KG1 (cell line): Measurements from ENCODE around the gene SLC19A3.
"Not testable (repeated sequence)": the region's sequence is repeated elsewhere in the genome, so short reads cannot be mapped to it uniquely, and the experiment has no call there.

Source experiments
- DNase-seq: peaks from one replicate; lab custom pipeline; 2025; lab: John Stamatoyannopoulos, UW

Gene SLC19A3

GRCh38 chr2:227717687-227718567, at the start of gene SLC19A3:
Gene SLC19A3, minus strand, starts transcription at chr2:227718028. Its CDS starts 15,710 bp downstream, at chr2:227702318.
- DNase-seq, result no peak

GRCh38 chr2:227766373-227766883, 48.6 kb upstream of the SLC19A3 start:
- DNase-seq, result peak; percentile 12

DNA sequence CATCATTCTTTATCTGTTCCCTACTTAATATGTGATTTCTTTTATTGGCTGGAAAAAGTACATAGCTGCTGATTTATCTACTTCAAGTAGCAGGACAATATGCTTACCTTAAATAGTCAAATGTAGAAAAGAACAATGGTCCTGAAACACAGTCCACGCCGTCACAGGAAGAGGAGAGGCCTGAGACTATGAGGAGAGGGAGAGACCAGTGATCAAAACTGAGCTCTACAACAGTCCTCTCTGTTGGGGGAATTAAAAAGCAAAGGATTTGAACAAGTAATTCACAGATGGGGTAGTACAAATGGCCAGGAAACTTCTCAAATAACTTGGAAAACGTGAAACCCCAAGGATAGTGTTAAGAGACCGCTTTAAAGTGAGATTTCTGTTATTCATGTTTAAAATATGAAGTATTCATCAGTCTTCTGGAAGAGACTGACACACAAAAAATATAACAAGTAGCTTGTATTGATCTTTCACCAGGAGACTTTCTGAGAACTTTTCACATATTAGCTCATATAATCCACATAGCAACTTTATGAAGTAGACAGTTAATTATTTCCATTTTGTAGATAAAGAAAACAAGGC, 48.1 kb upstream of the SLC19A3 start:
- DNase-seq, result no peak

GRCh38 chr2:227761740-227762476, 44.1 kb upstream of the SLC19A3 start:
- DNase-seq, result no peak

DNA sequence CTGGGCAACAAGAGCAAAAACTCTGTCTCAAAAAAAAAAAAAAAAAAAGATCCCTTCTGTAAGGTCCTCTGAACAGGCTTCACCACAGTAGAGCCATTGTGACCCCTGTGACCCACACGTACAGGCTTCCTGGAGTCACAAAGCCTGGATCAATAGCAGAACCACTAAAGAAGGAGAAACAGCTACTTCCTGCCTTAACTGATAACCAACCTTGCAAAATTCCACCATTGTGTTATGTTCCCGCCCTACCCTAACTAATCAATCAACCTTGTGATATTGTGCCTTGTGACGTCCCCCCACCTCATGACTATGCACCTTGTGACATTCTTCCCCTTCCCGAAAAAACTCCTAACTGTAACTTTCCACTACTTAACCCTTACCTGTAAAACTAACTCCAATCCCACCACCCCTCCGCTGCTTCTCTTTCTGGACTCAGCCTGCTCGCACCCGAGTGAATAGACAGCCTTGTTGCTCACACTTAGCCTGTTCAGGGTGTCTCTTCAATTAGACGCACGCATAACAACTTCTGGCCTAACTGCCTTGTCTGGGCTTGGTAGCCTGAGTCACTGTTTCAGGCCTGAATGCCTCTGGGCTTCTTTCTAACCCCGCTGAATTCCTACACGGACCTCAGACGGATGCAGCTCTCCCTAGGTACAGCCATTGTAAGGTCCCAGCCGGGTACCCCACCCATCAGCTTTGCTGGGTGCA, 41.7 kb upstream of the SLC19A3 start:
- no peak for DNase-seq

DNA sequence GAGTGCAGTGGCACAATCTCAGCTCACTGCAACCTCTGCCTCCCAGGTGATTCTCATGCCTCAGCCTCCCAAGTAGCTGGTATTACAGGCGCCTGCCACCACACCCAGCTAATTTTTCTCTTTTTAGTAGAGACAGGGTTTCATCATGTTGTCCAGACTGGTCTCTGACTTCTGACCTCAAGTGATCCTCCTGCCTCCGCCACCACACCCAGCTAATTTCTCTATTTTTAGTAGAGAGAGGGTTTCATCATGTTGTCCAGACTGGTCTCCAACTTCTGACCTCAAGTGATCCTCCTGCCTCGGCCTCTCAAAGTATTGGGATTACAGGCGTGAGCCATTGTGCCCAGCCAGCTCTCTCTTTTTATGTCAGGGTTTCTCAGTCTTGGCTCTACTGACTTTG, 38.4 kb upstream of the SLC19A3 start:
- not testable (repeated sequence) for DNase-seq

GRCh38 chr2:227748079-227748478, 30.3 kb upstream of the SLC19A3 start:
- DNase-seq, result no peak

DNA sequence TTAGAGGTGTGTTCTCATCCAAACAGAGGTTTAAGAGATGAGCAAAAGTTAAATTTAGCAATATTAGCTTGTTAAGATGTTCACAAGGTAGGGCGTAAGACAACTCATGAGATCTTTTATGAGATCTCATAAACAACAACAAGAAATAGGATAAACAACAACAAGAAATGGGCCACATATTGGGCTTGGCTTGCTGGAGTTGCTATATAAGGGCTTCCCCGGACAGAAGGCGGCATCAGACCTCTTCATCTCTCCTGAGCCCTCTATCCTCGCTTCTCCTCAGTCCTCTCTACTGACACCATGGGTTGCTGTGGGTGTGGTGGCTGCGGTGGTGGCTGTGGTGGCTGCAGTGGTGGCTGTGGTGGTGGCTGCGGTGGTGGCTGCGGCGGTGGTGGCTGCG, 27.8 kb upstream of the SLC19A3 start, which contains the start of gene SCYGR8:
SCYGR8 (plus strand) TSS at position 301 of the 400 bp plus-strand sequence; CDS start at position 301, 0 bp downstream.
- no peak for DNase-seq

GRCh38 chr2:227740705-227741104, 22.9 kb upstream of the SLC19A3 start:
- not testable (repeated sequence) for DNase-seq

DNA sequence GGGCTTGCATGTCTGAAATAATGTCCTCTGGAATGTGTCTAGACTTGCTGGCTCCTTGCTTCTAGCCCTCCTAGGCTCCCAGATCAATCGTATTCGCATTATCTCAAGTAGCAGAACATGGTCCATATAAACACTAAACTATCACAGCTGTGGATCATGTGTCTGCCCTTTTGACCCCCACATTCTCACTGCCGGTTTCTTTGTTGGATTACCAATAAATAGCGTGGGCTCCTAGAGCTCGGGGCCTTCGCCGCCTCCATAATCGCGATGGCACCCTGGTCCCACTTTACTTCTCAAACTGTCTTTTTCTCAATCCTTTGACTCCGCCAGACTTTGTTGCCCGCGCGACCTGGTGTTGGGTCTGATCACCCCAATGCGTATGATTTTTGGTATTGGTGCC, 21.5 kb upstream of the SLC19A3 start:
- DNase-seq, result no peak

GRCh38 chr2:227728035-227728434, 10.2 kb upstream of the SLC19A3 start, which contains the start of gene SCYGR7:
Gene SCYGR7, plus strand, starts transcription at chr2:227728335. Its CDS starts 0 bp downstream, at chr2:227728335.
- no peak for DNase-seq

- no peak for DNase-seq
Observed at GRCh38 chr2:227724394-227725039, 6.7 kb upstream of the SLC19A3 start, which contains the start of gene SCYGR6. Gene SCYGR6, minus strand, starts transcription at chr2:227724757. Its CDS starts 0 bp downstream, at chr2:227724757.

DNA sequence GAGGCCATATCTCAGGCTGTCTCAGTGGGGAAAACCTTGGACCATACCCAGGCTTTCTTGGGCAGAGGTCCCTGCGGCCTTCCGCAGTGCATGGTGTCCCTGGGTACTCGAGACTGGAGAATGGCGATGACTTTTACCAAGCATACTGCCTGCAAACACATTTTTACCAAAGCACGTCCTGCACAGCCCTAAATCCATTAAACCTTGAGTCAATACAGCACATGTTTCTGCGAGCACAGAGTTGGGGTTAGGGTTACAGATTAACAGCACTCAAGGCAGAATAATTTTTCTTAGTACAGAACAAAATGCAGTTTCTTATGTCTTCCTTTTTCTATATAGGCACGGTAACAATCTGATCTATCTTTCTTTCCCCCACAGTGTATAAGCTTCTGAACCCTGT, 5.0 kb upstream of the SLC19A3 start:
- DNase-seq, result not testable (repeated sequence)

- no peak for DNase-seq
Observed at GRCh38 chr2:227720680-227721079, 2.9 kb upstream of the SLC19A3 start.

DNA sequence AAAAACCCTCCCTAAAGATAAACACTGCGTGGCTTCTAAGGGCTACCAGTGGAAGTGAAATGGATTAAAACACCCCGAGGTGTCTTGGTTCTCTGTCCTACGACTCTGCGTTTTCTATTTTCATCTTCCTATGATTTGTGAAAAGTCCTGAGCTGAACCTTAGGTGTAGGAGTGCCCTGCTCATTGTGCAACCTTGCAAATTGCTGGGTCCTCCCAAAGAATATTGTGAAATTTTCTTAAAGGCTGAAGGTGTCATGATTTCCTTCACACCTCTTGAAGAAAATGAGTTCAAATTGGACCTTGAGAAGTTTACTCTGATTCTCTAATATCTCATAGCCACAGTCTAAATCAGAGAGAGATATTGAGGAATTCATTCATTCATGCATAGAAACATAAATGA, 1.8 kb upstream of the SLC19A3 start:
- DNase-seq, result no peak

DNA sequence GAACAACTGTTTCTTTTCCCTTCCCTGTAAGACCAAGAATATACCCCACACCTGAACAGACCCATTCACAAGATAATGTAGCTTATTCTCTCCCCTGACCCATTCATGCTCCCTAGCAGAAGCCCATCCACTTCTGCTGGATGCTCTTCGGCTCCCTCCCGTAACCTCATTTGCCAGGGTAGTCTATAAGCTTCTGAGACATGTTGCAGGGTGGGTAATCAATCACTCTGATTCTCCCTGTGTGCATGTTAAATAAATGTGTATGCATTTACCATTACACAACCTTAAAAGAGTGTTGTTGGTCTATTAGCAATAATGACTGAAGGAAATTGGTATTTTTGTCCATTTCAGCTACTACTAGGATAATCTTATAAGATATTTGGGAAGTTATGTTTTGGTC, 1.3 kb downstream of the SLC19A3 start:
- no peak for DNase-seq

DNA sequence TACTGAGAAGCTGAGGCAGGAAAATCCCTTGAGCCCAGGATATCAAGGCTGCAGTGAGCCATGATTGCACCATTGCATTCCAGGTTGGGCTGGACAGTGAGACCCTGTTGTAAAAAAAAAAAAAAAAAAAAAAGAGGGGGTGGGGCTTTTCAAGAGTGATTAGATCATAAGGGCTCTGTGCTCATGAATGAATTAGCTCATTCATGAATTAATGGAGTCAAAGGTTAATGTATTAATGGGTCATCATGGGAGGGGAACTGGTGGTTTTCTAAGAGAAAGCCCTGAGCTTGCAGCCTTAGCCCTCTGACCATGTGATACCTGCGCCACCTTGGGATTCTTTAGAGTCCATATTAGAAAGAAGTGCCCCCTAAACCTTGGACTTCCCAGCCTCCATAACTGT, 4.5 kb downstream of the SLC19A3 start:
- DNase-seq, result no peak

- DNase-seq, result no peak
Observed at GRCh38 chr2:227710986-227711385, 6.8 kb downstream of the SLC19A3 start.

DNA sequence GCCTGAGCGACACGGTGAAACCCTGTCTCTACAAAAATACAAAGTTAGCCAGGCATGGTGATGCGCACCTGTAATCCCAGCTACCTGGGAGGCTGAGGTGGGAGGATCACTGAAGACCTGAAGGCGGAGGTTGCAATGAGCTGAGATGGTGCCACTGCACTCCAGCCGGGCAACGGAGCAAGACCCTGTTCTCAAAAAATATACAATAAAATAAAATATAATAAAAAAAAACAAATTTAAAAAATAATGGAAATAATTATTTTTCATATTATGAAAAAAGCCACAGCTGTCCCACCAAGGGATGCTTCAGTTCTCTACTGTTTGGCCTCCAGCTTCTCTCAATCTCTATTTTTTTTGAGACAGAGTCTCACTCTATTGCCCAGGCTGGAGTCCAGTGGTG, 10.4 kb downstream of the SLC19A3 start:
- no peak for DNase-seq

GRCh38 chr2:227706859-227707258, 11.0 kb downstream of the SLC19A3 start:
- no peak for DNase-seq

- no peak for DNase-seq
Observed at GRCh38 chr2:227703961-227704360, 13.9 kb downstream of the SLC19A3 start.
